ENCODE measurements around the gene ANK3.

Gene ANK3

DNA sequence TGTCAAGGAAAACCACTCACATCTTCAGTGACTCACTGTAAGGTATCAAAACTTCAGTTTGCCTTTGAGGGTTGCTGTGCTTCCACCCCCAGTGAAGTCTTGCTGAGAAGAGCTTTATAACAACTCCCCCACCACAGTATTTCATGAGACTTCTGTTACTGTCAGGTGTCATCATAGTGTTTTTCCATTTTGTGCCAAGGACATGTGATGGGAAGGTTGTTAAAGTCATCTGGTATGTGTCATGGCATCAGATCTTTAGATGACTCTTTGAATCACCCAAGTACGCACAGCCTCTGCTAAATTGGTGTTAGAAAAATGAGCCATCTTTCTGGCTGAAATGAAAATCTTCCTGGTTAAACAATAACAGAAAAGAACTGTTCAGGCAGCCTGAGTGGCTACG lies 368.3 kb downstream of the ANK3 start:
- no peak for FAIRE-seq

DNA sequence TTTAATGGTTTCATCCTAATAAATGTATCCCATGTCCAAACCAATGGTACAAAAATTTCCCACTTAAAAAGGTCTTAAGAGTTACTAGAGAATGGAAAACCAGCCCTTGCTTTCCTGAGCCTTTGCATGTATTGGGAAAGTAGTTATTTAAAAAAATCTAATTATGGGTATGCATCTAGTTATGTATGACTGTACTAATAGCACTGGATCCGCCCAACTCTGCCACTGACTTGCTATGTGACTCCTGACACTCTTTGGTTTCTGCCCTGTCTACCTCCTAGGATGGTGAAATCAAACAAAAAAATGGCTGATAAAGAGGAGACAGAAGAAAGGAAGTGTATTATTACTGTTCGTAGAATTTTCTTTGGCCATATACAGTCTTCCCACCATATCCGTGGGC lies 372.9 kb downstream of the ANK3 start:
- FAIRE-seq: no peak

DNA sequence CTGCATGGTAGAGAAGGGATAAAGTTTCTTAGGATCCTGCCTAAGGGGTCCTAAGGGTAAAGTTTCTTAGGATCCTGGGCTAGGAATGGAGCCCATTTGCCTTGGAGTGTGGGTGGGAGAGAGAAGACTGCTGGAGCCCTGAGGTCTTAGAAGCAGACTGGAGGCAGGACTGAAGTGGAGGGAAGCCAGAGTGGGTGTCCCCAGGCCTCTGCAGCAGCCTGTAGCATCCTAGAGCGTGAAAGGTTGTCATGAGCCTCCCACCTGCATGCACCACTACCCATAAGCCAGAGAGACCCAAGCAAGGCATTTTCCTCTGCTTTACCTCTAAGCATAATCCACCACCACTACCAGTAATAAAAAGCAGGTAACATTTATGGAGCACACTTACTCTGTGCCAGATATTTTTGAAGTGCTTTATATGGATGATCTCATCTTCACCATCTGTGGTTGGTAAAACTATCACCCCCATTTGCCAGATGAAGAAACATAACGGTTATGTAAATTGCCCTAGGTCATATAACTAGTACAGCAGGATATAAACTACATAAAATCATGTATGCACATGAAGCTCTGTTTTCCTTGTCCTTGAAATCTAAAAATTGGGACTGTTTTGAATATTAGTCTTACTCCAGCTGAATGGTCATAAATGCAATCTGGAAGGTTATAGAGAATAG lies 379.8 kb downstream of the ANK3 start:
- no peak for FAIRE-seq

DNA sequence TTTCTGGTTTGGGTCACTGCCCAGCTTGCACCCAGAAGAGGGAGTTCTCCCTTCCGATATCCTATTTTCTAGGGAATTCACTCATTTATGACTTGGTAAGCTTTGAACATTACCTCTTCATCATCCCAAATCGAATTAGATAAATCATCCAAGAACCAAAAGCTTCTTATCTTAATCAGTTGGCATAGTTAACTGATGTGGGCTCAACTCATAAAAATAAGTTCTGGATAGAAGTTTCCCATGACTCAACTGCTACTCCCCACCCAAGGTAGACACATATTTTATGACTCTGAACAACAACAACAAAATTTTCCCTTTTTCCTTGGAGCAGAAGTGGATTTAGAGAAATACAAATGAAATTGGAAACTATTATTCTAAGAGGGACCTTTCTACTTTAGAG lies 380.4 kb downstream of the ANK3 start:
- FAIRE-seq: no peak

DNA sequence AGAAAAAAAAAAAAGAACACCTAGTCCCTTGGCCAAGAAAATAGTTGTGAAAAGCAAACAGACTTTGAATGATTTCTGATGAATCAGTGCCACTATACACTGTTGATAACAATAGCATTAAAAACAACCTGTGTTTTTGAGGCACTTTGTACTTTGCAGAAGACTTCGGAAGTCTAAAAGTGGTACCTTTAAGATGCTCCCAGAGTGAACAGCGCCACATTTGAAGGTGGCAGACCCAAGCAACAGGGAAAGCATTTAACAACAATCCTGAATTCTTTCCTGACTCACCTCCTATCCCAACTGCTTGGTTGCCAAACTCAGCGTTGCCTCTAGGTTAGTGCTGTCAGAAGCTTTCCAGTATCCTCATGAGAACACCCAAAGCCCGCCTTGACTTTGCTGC lies 380.9 kb downstream of the ANK3 start:
- no peak for FAIRE-seq

DNA sequence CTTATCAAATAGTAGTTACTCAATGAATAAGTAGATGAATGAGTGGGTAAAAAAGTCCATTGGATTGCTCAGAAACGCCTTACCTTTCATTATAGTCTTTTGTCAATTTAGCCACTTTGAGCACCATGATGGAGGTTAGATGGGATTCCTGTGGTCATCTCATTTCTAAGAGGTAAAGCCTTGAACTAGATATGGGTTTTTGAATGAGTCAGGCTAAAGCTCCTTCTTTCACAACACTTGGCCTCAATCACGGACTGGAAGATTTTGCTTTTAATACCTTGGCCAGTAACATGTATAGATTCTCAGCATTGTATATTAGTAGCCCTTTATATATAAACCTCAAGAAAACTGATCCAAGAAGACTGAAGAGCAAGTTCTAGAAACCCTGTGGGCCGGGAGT lies 383.6 kb downstream of the ANK3 start:
- no peak for FAIRE-seq

DNA sequence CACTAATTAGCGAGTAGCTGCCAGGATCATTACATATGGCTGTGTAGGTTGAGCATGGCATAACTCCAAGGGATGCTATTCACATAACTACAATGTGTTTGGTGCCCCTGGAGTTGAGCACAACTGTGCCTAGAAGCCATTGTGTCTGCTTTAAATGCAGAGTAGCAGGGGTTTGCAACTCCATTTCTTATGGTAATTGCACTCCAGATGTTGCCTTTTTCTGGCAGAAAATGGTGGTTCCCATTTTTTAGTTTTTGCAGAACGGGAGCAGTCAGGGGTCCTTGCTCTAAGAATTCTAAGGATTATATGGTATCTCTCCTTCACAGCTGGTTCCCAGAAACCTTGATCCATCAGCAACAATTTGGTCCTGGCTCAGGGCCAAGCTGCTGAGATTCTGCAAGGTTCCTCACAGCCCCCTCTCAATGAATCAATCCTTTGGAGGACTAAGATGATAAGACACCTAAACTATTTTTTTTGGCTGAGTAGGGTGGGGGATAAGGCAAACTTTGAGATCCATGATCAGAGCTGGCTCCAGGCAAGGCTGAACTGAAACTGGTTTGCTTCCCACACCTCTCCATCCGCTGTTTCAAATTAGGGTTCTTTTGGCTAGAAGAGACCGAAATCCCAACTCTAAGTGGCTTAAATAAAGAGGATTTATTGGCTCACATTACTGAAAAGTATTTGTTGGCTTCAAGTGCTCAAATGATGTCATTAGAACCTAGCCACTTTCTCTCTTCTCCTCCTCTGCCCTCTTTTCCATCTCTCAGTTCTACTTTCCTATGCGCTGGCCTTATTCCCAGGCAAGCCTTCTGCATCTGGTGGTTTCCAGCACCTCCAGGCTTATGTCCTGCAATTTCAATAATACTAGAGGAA lies 385.8 kb downstream of the ANK3 start:
- no peak for FAIRE-seq

DNA sequence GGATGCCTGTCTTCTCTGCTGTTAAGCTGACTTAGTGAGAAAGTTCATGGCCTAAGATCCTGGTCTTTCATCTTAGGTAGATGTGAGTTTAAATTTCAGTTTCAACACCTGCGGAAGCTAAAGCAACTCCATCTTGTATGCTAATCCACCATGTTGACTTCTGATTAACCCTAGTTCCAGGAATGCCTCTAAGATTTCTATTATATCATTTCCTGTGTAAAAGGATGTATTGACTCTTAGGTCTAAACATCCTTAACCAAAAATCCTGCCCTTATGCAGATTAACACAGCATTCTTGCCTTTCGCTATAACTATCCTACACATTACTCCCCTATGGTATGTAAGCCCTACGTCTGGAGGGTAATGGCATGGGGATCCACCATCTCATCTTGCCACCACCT lies 388.9 kb downstream of the ANK3 start:
- no peak for FAIRE-seq

DNA sequence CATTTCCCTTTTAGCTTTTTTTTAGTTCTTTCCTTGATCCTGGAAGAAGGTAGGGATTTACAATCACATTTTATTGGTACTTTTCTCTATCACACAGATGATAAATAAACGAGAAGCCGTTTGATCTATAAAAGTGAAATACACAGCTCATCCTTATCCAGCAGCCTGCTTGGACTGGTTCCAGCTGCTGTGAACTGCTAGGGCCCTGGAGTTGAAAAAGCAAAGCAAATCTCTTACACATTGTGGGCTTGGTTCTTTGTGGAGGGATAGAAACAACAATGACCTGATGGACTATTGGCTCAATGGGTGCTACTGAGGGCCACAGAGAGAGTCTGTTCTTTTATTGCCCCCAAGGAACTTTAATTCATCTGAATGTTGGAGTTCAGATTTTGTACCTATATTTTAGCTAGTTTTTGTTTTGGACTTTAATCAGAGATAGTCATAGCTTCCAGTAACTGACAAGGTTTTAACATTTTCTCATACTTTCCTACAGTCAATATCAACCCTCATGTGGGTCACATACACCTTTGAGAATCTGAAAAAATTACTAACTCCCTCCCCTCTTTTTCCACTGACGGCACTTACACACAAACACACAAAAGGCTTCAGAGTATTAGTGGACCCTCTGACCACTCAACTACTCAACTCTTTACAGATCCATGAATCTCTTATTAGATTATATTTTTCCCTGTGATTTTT lies 391.7 kb downstream of the ANK3 start:
- no peak for FAIRE-seq

DNA sequence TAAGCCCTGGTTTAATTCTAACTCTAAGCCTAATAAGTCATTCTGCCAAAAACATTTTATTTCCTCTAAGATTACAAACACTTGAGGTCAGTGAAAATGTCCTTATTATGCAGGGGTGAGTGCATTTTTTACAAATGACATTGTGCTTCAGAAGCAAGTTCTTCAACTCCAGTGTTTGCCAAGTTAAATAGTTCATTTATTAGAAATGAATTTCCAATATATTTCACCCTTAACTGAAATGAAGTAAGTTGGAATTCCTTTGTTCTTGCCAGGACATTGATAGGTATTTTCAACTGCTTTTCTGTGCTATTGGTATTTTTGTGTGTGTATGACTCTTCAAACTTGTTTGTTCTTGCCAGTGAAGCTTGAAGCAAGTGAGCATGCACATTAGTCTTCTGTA lies 393.8 kb downstream of the ANK3 start:
- FAIRE-seq: no peak

DNA sequence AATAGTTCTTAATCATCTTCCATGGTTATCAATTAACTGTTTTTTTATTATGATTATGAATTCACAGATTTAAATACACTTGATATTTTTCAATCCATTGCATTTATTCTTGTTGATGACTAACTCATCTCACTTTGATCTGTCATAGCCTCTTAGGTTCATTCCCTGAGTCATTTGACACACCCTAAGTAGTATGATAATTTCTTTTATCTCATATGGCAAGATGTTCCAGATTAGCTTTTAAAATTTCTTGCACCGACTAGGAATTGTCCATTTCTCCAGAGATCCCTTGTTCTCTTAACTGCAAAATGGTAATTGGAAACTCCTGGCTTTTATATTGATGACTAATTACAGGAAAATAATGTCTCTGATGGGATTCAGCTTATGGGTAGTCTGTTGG lies 395.7 kb downstream of the ANK3 start:
- FAIRE-seq: no peak

DNA sequence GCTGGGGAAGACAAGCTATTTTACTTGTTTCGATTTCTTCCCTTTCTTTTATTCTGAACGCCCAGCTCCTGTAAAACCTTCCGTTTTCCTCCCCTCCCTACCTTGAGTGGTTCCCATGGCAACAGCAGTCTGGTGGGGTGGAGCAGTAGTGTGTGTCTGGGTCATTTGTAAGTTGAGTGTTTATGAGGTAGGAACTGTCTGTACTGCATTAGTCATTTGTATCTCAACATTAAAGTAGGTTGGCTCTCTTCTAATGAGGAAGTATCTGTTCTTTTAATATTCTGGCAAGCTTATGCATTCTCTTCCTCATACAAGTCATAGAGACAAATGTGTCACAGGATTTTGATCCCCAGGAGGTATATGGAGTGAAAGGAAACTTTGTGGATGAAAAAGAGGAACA lies 398.0 kb downstream of the ANK3 start:
- FAIRE-seq: no peak

DNA sequence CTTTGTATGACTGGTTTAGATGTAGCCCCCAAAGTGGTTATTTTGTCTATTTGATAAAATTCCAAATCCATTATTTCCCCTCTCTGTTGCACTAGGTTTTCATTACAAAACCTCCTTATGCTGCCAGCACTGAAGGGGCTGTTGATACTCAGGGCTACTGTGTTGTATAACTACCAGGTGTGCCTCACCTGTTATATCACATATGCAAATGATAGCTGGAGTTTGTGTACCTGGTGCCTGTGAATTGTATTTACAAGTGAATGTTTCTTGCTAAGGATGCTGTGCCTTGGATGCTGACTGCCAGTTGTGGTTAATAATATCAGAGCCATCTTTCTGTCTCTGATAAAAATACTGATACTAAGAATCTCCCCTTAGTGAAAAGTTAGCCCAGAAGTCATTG lies 398.6 kb downstream of the ANK3 start:
- no peak for FAIRE-seq

DNA sequence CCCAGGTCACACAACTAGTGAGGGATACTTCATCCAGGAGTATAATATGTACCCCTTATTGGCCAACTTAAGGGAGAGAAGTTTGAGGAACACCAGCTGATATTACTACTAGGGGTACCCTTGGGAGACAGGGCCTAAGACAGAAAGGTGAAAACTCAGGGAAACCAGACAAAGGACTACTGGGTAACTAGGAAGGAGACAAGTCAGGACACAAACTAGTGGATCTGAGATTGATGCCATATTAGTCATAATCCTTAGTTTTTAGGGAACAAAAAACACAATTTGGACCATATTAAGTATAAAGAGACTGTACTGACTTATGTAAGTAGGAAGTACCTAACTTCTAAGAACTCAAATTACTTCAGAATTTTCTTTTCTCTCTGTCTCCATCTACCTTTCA lies 404.0 kb downstream of the ANK3 start:
- no peak for FAIRE-seq

DNA sequence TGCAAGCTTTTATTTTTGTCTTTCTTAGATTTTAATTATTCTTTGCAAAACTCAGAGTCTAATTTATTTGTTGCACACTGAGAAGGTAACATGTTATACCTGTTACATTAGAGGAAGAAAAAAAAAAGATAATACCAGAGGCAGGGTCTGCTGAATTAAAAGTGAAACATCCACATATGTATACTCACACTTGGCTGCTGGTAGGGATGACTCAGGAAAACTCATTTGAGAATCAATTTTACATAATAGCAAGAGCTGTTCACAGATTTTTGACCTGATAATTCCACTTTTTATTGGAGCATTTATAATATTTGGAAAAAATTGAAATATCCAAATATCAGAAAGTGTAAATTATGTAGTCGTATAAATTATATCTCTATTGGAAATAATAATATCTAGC lies 405.3 kb downstream of the ANK3 start:
- no peak for FAIRE-seq

DNA sequence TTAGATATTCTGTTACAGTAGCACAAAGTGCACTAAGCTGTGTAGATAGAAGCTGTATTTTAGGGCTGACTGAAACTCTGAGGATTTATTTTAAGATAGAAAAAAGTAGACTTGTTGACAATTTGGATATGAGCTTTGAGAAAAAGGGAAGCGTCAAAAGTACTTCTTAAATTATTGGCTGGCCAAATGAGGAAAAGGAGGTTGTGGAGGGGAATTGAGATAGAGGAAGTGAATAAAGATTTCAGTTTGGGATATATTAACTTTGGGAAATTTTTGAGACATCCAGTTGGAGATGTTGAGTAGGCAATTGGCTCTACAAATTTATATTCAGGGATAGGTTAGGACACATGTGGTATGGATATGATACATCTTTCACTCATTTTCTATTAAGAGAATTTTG lies 409.3 kb downstream of the ANK3 start:
- FAIRE-seq: no peak

DNA sequence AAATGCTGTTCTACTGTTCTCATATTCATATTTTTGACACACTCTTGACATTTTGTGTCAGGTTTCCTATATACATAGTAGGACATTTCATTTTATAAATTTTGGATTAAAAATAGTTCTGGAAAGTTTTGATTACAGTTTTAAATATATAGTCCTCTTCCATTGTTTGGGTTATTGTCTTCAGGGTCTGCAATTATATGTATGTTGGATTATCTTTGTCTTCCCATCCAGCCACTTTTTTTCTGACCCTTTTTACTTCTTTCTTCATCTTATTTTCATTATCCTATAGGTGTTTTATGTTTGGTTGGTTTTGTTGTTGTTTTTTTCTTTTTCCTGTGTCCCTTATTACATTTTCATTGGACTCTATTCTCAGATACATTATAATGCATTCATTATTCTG lies 412.2 kb downstream of the ANK3 start:
- no peak for FAIRE-seq

DNA sequence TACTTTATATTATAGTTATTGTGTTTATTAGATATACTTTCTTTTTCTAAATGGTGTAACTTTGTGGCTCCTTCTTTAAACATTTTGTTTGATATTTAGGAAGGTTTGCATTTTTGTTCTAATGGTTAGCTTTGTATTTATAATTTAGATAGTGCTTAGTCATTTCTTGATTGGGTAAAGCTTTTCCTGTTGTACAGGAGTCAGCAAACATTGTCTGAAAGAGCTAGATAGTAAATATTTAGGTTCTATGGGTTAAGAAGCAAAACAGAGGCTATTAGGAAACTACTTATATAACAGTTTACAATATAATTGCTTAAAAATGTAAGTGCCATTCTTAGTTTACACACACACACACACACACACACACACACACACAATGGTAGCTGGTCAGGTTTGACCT lies 412.8 kb downstream of the ANK3 start:
- no peak for FAIRE-seq

All from TTC549 (cell line).